ENCODE data around the gene EAF2. TPM values are rescaled to one million over a fixed set of nuclear protein-coding genes. Genes with fewer than 3 reads are reported as not detected.

EAF2 gene
- total RNA-seq, 4 donors from 2014 or later: 9.2 to 14.6 (median 10.0) TPM

GRCh38 chr3:121918779-121919483 is 83.9 kb downstream of the EAF2 start:
- TF ChIP-seq CTCF (IDR thresholded peaks at IDR 0.05; ENCODE audit: low read depth): no peak

DNA sequence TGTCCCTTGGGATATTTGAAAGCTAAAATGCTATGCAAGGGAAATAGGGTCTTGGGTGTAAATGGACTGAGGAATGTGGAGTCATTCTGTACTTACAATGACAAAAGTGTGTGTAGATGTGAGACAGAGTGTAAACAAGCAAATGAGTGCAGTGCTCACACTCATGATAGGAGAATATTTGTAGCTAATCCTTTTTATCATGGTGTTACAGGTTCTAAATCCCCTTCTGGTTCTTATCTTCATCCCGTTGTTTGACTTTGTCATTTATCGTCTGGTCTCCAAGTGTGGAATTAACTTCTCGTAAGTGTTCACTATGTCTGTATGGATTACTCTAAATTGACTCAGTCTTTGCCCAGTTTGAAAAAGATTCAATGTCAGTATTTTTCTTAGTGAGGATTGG is 89.7 kb downstream of the EAF2 start:
- TF ChIP-seq CTCF (IDR thresholded peaks at IDR 0.05; ENCODE audit: low read depth): no peak

DNA sequence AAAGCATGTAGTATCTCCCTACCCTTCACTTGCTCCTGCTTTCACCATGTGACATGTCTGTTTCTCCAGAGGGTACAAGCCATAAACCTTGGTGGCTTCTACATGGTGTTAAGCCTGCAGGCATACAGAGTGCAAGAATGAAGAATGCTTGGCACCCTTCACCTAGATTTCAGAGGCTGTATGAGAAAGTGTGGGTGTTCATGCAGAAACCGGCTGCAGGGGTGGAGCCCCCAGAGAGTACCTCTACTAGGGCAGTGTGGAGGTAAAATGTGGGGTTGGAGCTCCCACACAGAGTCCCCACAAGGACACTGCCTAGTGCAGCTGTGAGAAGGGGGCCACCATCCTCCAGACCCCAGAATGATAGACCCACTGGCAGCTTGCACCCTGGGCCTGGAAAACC is 91.4 kb downstream of the EAF2 start:
- TF ChIP-seq CTCF (IDR thresholded peaks at IDR 0.05; ENCODE audit: low read depth): no peak

Other genes starting within 250 kb of the EAF2 start
- under 1 TPM in 2 of 4 donors, not detected in 2; 0.16 to 0.19 TPM for gene FBXO40, start 241.8 kb upstream of the EAF2 start, total RNA-seq
- 100 to 1,000 TPM in 2 of 4 donors, 10 to 100 TPM in 2; 84.6 to 211 (median 129) TPM for gene HCLS1, start 174.3 kb upstream of the EAF2 start, total RNA-seq
- 10 to 100 TPM; 69.2 to 91.7 (median 86.4) TPM for gene GOLGB1, start 85.5 kb upstream of the EAF2 start, total RNA-seq
- gene IQCB1, start 149 bp upstream of the EAF2 start, total RNA-seq: 10 to 100 TPM in 3 of 4 donors, 1 to 10 TPM in 1; 9.4 to 23.0 (median 17.5) TPM
- gene SLC15A2, start 59.2 kb downstream of the EAF2 start, total RNA-seq: 1 to 10 TPM; 1.3 to 3.7 (median 2.1) TPM
- under 1 TPM in 1 of 4 donors, not detected in 3; 0.17 TPM for gene ILDR1, start 187.0 kb downstream of the EAF2 start, total RNA-seq
- gene CD86, start 220.2 kb downstream of the EAF2 start, total RNA-seq: 10 to 100 TPM in 3 of 4 donors, 1 to 10 TPM in 1; 7.0 to 61.4 (median 11.8) TPM